Measurements from ENCODE around the gene ERVFRD-1.

- no peak for TF ChIP-seq CTCF (IDR thresholded peaks at IDR 0.05)
- TF ChIP-seq POLR2A (IDR thresholded peaks at IDR 0.05) = no peak
These were observed 10.9 kb upstream of the ERVFRD-1 start for GRCh38 chr6:11122380-11122779.
